Astrocyte of the hippocampus (primary cell): ENCODE results near the gene NNMT.
"Not testable (repeated sequence)": the region's sequence is repeated elsewhere in the genome, so short reads cannot be mapped to it uniquely, and the experiment has no call there.

Experiments used
- DNase-seq: peaks from one replicate; pipeline ENCODE4 v3.0.0; 2011; ENCODE audit warnings: low read depth, low spot score

NNMT gene

GRCh38 chr11:114310095-114310494 lies 13.9 kb downstream of the NNMT start:
- DNase-seq, result no peak

- DNase-seq, result no peak
These were observed 15.7 kb downstream of the NNMT start for GRCh38 chr11:114311946-114312345.

- no peak for DNase-seq
These were observed 17.9 kb downstream of the NNMT start for GRCh38 chr11:114314096-114314495.

GRCh38 chr11:114315749-114316368 lies 19.7 kb downstream of the NNMT start:
- peak; percentile 20 for DNase-seq

GRCh38 chr11:114316980-114317786 lies 21.0 kb downstream of the NNMT start:
- no peak for DNase-seq

- peak; percentile 73 for DNase-seq
These were observed 21.6 kb downstream of the NNMT start for GRCh38 chr11:114317787-114318137.

- DNase-seq, result no peak
These were observed 22.2 kb downstream of the NNMT start for GRCh38 chr11:114318361-114318760.

- DNase-seq, result no peak
These were observed 23.6 kb downstream of the NNMT start for GRCh38 chr11:114319716-114320328.

GRCh38 chr11:114321621-114322257 lies 25.5 kb downstream of the NNMT start:
- no peak for DNase-seq

GRCh38 chr11:114322934-114323333 lies 26.7 kb downstream of the NNMT start:
- no peak for DNase-seq

- no peak for DNase-seq
These were observed 30.0 kb downstream of the NNMT start for GRCh38 chr11:114326151-114326550.

- no peak for DNase-seq
These were observed 30.6 kb downstream of the NNMT start for GRCh38 chr11:114326776-114327175.

- no peak for DNase-seq
These were observed 34.2 kb downstream of the NNMT start for GRCh38 chr11:114330373-114330772.

GRCh38 chr11:114340311-114341131 lies 44.3 kb downstream of the NNMT start:
- peak; percentile 83 for DNase-seq

GRCh38 chr11:114341667-114342066 lies 45.5 kb downstream of the NNMT start:
- not testable (repeated sequence) for DNase-seq

GRCh38 chr11:114342476-114342875 lies 46.3 kb downstream of the NNMT start:
- DNase-seq, result no peak

GRCh38 chr11:114343020-114343419 lies 46.8 kb downstream of the NNMT start:
- no peak for DNase-seq

GRCh38 chr11:114343493-114343892 lies 47.3 kb downstream of the NNMT start:
- no peak for DNase-seq

- DNase-seq, result no peak
These were observed 48.3 kb downstream of the NNMT start for GRCh38 chr11:114344494-114344893.

- DNase-seq, result no peak
These were observed 49.5 kb downstream of the NNMT start for GRCh38 chr11:114345575-114346222.

- DNase-seq, result no peak
These were observed 50.5 kb downstream of the NNMT start for GRCh38 chr11:114346709-114347141.
